NCI-H460 (cell line): ENCODE measurements around the gene AK9. TPM values are rescaled to one million over a fixed set of nuclear protein-coding genes. Genes with fewer than 3 reads are reported as not detected.
"Not testable (repeated sequence)": the region's sequence is repeated elsewhere in the genome, so short reads cannot be mapped to it uniquely, and the experiment has no call there.

ENCODE experiments used
- DNase-seq: peaks from one replicate; pipeline ENCODE4 v3.0.0-alpha.2; 2016; ENCODE audit warnings: low read depth; ENCODE audit errors: extremely low read depth
- total RNA-seq: library from RNA; depleted of rRNA; stranded (reverse); fragments of >200 nt; shearing (Covaris generic); gene quantifications from 2 replicates; pipeline ENCODE4 v1.2.3, GENCODE V29; 2014

AK9 gene
- total RNA-seq, 1 experiment from 2014 or later, result 5.6 TPM

- DNase-seq, result no peak
Observed at GRCh38 chr6:109461733-109462526, 229.1 kb downstream of the AK9 start.

- DNase-seq, result not testable (repeated sequence)
Observed at GRCh38 chr6:109461205-109461604, 229.8 kb downstream of the AK9 start.

- no peak for DNase-seq
Observed at GRCh38 chr6:109460161-109460829, 230.7 kb downstream of the AK9 start.

- no peak for DNase-seq
Observed at GRCh38 chr6:109458774-109459531, 232.0 kb downstream of the AK9 start.

- no peak for DNase-seq
Observed at GRCh38 chr6:109457562-109457996, 233.4 kb downstream of the AK9 start.

- no peak for DNase-seq
Observed at GRCh38 chr6:109456710-109457561, 234.1 kb downstream of the AK9 start.

- no peak for DNase-seq
Observed at GRCh38 chr6:109456111-109456583, 234.9 kb downstream of the AK9 start.

GRCh38 chr6:109455437-109456110 lies 235.4 kb downstream of the AK9 start, which contains the start of gene MICAL1:
Gene MICAL1, minus strand, starts transcription at chr6:109455772. Its CDS starts 1,576 bp downstream, at chr6:109454196.
- DNase-seq, result peak; percentile 33

- no peak for DNase-seq
Observed at GRCh38 chr6:109454496-109455436, 236.2 kb downstream of the AK9 start.

- no peak for DNase-seq
Observed at GRCh38 chr6:109453594-109454495, 237.2 kb downstream of the AK9 start.

- DNase-seq, result no peak
Observed at GRCh38 chr6:109453156-109453555, 237.8 kb downstream of the AK9 start.

- no peak for DNase-seq
Observed at GRCh38 chr6:109452181-109452580, 238.8 kb downstream of the AK9 start.

GRCh38 chr6:109451376-109451775 lies 239.6 kb downstream of the AK9 start:
- DNase-seq, result no peak

GRCh38 chr6:109450801-109451200 lies 240.2 kb downstream of the AK9 start:
- no peak for DNase-seq

GRCh38 chr6:109449795-109450673 lies 241.0 kb downstream of the AK9 start:
- DNase-seq, result no peak

GRCh38 chr6:109449064-109449794 lies 241.8 kb downstream of the AK9 start:
- DNase-seq, result no peak
